ENCODE measurements around the gene CTTNBP2.

The CTTNBP2 gene

GRCh38 chr7:117873310-117874190 lies at the start of gene CTTNBP2:
Gene CTTNBP2, minus strand, starts transcription at chr7:117873441. Its CDS starts 26 bp downstream, at chr7:117873415.
- peak; percentile 72 for DNase-seq (ENCODE audit: low spot score)

- DNase-seq (ENCODE audit: low spot score) = no peak
These were observed 43.1 kb upstream of the CTTNBP2 start for GRCh38 chr7:117916309-117916708.

GRCh38 chr7:117912421-117912820 lies 39.2 kb upstream of the CTTNBP2 start:
- DNase-seq (ENCODE audit: low spot score) = no peak

GRCh38 chr7:117908031-117908795 lies 35.0 kb upstream of the CTTNBP2 start:
- no peak for DNase-seq (ENCODE audit: low spot score)

GRCh38 chr7:117907049-117907640 lies 33.9 kb upstream of the CTTNBP2 start:
- DNase-seq (ENCODE audit: low spot score) = no peak

GRCh38 chr7:117902314-117902889 lies 29.2 kb upstream of the CTTNBP2 start:
- no peak for DNase-seq (ENCODE audit: low spot score)

- no peak for DNase-seq (ENCODE audit: low spot score)
These were observed 28.0 kb upstream of the CTTNBP2 start for GRCh38 chr7:117901089-117901797.

GRCh38 chr7:117896339-117896738 lies 23.1 kb upstream of the CTTNBP2 start:
- no peak for DNase-seq (ENCODE audit: low spot score)

- DNase-seq (ENCODE audit: low spot score) = no peak
These were observed 22.0 kb upstream of the CTTNBP2 start for GRCh38 chr7:117895276-117895675.

- DNase-seq (ENCODE audit: low spot score) = no peak
These were observed 20.8 kb upstream of the CTTNBP2 start for GRCh38 chr7:117894037-117894436.

- no peak for DNase-seq (ENCODE audit: low spot score)
These were observed 19.6 kb upstream of the CTTNBP2 start for GRCh38 chr7:117892821-117893220.

- no peak for DNase-seq (ENCODE audit: low spot score)
These were observed 16.4 kb upstream of the CTTNBP2 start for GRCh38 chr7:117889611-117890010.

- no peak for DNase-seq (ENCODE audit: low spot score)
These were observed 15.4 kb upstream of the CTTNBP2 start for GRCh38 chr7:117888627-117889026.

GRCh38 chr7:117882594-117882993 lies 9.4 kb upstream of the CTTNBP2 start:
- no peak for DNase-seq (ENCODE audit: low spot score)

GRCh38 chr7:117876761-117877160 lies 3.5 kb upstream of the CTTNBP2 start:
- no peak for DNase-seq (ENCODE audit: low spot score)

GRCh38 chr7:117875566-117875965 lies 2.3 kb upstream of the CTTNBP2 start:
- DNase-seq (ENCODE audit: low spot score) = peak; percentile 45

- DNase-seq (ENCODE audit: low spot score) = no peak
These were observed 1.0 kb upstream of the CTTNBP2 start for GRCh38 chr7:117874191-117874700.

- DNase-seq (ENCODE audit: low spot score) = peak; percentile 45
These were observed 506 bp downstream of the CTTNBP2 start for GRCh38 chr7:117872561-117873309.

- peak; percentile 9 for DNase-seq (ENCODE audit: low spot score)
These were observed 1.3 kb downstream of the CTTNBP2 start for GRCh38 chr7:117871778-117872538.

- no peak for DNase-seq (ENCODE audit: low spot score)
These were observed 1.9 kb downstream of the CTTNBP2 start for GRCh38 chr7:117871401-117871777.
